ENCODE results near the gene MSX1.

Gene MSX1

DNA sequence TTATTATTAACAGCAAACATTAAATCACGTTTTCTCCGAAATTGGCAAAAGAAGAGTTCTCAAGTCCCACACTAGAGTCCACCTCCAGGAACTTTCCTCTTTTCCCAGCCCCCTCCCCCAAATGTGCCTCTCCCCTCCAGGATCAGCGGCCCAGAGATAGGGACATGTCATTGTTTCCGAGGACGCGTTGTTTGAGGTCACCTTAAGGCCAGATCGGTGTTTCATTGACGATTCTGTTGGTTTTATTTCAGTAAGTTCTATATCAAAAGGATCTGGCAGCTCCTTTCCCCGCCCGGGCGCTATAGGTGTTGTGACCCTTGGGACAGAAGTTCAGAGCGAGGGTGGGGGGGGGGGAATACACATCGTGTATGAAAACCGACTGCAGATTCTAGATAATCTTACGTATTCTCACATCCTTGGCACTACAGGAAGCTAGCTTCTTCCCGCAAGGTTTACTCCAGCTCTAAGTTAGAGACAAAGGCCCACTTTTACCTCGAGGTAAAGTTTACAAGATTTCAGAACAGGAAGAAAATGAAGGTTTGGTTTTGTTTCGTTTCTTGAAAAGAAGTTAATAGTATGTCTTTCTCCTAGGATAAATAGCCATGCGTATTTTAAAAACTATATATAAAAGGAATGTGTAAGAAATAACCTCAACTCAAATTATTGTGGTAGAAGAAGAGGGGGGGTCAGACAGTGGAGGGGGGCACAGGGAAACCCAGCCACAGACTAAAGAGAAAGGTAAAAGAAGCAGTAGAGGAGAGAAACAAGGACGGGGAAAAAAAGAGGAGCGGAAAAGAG, 739 bp upstream of the MSX1 start:
- no peak for DNase-seq

DNA sequence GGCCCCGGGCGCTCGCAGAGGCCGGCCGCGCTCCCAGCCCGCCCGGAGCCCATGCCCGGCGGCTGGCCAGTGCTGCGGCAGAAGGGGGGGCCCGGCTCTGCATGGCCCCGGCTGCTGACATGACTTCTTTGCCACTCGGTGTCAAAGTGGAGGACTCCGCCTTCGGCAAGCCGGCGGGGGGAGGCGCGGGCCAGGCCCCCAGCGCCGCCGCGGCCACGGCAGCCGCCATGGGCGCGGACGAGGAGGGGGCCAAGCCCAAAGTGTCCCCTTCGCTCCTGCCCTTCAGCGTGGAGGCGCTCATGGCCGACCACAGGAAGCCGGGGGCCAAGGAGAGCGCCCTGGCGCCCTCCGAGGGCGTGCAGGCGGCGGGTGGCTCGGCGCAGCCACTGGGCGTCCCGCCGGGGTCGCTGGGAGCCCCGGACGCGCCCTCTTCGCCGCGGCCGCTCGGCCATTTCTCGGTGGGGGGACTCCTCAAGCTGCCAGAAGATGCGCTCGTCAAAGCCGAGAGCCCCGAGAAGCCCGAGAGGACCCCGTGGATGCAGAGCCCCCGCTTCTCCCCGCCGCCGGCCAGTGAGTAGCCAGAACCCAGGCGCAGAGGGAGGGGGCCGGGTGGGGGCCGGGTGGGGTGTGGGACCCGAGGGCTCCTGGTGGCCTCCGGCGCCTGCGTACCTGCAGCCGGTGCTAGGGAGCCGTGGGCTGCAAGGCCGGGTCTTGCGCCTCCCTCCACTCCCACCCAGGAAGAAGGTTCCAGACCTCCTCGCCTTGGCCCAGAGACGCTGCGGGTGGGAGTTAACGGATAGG, 534 bp downstream of the MSX1 start:
- peak; percentile 60 for DNase-seq

DNA sequence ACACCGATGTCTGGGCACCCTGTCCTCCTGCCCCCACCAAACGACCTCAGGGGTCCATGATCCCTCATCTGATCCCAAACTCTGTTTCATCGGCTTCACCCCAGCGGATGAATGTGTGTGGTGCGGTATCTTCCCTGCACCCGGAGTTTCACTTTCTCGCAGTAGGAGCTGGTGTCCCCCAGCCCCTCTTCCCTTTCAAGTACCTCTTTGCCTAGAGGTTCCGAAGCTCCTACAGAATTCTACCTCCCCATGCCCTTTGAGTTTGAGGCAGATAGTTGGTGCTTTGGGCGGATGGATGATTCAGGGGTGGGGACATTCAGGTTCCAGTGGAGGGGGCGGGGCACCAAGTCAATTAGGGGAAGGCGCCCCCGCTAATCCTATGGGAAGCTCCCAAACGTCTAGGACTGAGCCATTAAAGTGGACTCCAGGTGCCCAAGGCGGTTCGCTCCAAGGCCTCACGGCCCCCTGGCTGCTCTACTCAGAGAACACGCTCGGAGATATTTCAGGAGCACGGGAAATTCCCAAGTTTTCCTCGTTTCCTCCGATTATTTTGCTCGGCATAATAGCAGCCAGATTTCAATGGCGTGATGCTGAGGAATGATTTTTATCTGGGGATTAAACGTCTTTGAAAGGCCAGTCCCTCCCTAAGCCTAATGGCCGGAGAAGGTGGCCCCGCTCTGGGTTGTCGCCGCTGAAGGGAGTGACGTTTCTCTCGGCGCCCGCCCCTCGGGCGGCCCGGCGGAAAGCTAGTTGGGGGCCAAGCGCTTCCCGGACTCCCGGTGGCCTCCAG, 1.3 kb downstream of the MSX1 start:
- DNase-seq: peak; percentile 67

DNA sequence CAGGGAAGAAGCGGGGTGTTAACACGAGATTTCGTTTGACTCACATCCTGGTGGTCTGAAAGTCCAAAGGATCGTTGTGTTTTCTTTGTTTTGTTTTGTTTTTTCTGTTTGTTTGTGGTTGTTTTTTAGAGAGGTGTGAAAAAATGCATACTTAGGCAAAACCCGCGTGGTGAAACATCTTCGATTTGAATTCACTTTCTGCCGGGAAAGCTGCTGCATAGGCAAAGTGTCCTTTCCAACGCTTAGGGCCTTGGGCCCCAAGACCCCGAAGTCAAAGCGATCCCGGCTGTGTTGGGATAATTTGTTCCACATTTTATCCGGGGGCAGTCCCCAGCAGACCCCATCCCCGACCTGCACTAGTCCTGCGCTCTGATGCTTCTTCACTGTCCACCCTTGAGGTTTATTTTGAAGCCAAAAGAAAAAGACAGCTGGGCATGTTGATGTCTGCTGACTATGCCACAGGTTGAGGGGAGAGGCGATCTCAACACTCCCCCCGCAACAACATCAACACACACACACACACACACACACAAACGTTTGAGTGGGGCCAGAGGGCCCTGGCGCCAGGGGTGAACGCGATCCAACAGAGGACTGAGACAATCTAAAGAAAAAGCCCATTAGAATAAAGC, 2.0 kb downstream of the MSX1 start:
- DNase-seq: no peak

DNA sequence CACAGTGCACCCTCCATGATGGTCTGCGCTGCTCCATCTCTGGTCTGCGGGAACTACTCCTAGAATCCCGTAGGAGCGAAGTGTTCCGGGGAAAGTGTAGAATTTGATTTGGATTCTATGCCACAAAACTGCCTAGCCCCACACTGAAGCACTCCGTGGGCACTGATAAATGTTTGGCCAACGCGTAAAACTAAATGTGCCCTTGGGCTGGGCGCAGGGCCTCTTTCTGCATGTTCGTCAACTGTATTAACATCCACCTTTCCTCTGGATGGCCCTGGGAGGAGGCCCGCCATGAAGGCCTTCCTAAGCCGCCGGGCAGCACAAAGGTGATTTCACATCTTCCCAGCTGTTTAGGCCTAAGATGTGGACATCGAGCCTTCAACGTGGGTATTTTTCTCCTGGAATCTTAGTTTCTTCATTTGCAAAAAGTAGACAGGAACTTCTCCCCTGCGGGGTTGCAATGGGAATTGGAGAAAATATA, 2.6 kb downstream of the MSX1 start:
- no peak for DNase-seq

DNA sequence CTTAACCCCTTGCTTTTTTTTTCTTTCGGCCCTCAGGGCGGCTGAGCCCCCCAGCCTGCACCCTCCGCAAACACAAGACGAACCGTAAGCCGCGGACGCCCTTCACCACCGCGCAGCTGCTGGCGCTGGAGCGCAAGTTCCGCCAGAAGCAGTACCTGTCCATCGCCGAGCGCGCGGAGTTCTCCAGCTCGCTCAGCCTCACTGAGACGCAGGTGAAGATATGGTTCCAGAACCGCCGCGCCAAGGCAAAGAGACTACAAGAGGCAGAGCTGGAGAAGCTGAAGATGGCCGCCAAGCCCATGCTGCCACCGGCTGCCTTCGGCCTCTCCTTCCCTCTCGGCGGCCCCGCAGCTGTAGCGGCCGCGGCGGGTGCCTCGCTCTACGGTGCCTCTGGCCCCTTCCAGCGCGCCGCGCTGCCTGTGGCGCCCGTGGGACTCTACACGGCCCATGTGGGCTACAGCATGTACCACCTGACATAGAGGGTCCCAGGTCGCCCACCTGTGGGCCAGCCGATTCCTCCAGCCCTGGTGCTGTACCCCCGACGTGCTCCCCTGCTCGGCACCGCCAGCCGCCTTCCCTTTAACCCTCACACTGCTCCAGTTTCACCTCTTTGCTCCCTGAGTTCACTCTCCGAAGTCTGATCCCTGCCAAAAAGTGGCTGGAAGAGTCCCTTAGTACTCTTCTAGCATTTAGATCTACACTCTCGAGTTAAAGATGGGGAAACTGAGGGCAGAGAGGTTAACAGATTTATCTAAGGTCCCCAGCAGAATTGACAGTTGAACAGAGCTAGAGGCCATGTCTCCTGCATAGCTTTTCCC, 3.4 kb downstream of the MSX1 start:
- no peak for DNase-seq

DNA sequence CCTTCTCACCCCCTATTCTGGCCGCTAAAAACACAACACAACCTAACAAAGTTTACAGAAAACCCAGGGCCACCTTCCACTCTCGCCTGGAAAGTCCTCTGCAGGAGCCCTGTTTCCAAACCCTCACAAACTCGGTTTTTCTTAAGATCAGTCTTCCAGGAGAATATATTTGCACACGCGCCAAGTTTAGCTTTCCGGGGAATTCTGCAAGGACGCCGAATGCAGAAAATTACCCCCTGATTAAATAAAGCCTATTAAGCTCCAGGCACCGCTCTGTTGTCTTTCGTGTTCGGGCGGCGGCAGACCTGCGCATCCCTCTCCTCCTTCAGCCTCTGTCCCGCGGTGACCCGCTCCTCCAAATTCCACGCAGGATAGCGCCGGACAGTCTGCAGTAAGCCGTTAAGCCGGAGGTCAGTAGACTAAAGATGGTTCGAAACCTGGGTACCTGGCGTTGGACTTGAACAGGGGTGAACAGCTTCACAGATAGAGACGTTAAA, 5.0 kb downstream of the MSX1 start:
- DNase-seq: peak; percentile 66

DNA sequence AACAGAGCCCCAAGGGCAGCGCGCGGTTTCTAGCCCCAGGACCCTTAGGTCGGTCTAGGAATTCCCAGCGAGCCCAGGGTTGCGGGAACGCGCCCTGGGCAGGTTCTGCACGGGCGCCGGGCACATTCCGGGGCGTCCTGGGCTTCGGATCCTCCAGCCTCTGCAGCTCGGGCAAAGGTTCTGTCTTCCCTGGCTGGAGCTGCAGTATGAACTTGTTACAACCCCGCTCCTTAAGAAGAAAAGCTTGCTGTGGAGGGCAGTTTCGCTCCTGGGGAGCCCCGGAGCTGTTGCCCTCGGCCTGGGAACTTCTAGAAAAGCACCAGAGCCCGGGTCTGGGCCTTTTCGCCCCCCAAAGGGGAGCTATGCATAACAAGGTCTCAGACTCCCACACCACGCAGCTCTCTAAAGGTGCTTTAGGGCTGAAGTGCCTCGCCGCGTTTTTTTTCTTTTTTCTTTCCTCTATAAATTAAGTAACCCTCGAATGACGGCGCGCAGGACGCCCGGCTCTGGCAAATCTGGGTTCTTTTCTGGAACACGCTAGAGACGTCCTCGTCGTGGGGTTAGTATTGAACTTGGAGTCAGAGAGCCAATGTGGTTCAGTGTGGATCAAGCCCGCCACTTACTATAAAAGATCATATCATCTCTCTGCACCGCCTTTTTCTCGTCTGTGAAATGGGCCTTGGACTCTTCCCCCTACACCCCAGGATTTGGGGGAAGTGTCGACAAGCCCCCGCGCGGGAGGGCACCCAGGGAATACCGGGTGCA, 5.7 kb downstream of the MSX1 start:
- DNase-seq: peak; percentile 34

DNA sequence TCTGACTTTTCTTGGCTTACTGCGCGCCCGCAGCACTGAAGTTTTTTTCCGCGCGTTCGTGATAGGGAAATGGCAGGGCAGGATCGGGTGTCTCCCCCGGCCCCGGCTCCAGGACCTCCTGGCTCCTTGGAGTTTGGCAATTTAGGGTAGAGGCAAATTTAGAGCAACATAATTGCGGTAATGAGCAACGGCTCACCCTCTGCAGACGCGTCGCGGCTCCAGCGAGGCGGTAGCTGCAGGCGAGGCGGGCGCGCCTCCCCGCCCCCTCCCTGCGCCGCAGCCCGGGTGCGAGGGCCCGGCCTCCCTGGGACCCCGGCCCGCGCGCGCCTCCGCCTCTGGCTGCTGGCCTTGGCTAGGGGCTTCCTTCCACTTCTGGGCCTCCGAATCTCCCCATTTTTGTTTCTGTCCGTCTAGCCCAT, 6.2 kb downstream of the MSX1 start:
- DNase-seq: no peak

DNA sequence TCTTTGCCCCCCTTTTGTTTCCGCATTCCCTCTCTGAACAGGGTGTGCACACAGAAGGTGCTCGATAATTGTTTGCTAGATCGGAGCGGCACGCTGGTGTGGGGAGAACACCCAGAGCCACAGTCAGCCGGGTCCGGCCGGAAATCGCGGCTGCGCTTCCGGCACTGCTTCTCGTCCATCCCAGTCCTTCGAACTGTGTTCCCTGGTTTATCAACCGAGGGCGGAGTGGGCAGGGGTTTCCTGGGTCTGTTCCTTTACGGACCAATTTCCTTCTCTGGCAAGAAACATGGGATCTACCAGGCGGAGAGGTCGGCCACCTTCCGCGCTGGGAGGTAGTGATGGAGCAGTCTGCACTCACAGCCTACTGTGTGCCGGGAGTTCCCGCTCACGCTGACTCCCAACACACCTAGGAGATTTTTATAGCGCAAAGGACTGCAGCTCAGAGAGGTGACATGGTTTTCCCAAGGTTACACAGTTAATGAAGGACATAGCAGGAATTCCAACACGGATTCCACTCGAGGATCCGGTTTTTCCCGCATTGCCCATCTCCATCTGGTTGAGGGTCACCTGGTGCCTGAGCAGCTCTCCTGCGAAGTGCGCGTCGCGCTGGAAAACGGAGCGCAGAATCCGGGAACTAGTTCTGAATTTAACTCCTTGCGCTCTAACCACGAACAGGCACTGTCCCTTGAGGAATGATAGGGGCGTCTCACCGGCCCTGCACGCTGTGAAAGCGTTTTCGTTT, 6.8 kb downstream of the MSX1 start:
- DNase-seq: peak; percentile 63

DNA sequence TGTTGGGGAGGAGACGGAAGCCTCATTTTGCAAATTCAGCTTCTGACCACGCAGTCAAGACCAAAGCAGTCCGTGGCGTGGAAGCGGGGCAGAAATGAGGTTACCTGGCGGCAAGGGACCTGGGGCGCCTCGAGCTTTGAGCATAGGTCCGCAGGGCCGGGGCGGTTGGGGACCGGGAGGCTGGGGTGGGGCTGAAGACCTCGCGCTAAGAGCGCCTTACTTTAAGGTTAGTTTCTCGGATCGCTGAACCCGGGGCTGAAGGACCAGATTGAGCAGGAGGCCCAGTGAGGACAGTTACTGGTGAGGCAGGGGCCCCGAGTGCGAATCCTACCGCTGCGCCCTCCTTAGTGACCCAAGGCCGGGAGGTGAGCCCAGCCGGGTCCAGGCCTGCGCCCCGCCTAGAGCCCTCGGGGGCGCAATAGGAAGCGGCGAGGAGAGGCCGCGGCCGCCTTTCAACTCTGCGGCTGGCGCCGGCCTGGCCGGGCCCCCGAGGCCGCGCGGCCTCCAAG, 7.5 kb downstream of the MSX1 start:
- no peak for DNase-seq

DNA sequence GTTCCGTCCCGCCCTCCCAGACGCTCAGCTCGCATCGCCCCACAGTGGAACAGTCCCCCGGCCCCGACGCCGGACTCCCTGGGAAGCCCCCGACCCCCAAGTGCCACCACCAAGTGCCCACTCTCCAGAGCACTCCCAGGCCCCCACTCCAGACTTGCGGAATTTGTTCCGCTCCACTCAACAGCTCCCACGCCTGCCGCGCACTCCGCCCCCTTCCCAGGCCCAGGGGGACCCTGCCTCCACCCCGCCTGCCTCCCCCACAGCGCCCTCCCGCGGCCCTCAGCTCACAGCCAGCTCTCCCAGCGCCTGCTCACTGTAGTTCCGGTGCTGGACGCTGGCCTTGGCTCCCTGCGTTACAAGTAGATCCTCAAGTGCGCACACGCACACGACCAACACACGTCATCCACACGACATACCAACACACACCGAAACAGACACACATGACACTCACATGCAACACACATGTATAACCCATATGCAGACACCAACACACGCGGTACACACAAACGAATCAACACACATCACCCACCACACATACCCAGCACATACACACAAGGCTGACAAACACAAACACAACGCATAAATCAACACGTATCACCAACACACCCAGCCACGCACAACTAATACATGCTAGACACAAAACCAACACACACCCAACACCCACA, 8.0 kb downstream of the MSX1 start:
- DNase-seq: peak; percentile 68

DNA sequence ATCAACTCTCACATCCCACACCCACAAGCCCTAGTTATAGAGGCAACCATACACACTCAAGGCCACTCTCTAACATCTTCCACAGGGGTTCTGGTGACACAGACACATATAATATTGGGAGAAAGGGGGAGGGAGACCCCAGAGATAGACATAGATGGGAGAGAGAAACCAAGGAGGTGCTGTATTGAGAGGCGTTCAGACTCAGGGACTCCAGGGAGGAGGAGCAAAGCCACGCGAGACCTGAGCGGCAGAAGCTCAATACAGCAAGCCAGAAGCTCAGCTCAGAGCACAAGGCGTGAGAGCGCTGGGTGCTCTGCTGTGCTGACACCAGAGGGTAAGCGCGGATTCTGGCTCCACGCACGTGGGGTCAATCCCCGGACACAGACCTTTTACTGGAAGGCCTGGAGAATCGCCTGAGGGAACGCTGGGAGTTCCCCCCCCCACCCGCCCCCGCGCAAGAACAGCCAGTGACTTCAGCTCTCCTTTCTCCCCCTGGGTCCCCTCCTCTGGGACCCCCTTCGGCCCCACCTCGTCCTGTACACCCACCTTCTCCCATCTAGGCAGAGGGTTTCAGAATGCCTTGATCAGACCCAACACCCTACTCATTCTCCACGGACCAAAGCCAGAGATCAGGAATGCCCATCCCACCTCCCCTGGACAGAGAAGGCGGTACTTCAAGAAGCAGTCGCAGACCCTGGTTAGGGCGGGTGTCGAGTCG, 8.7 kb downstream of the MSX1 start:
- DNase-seq: peak; percentile 25

DNA sequence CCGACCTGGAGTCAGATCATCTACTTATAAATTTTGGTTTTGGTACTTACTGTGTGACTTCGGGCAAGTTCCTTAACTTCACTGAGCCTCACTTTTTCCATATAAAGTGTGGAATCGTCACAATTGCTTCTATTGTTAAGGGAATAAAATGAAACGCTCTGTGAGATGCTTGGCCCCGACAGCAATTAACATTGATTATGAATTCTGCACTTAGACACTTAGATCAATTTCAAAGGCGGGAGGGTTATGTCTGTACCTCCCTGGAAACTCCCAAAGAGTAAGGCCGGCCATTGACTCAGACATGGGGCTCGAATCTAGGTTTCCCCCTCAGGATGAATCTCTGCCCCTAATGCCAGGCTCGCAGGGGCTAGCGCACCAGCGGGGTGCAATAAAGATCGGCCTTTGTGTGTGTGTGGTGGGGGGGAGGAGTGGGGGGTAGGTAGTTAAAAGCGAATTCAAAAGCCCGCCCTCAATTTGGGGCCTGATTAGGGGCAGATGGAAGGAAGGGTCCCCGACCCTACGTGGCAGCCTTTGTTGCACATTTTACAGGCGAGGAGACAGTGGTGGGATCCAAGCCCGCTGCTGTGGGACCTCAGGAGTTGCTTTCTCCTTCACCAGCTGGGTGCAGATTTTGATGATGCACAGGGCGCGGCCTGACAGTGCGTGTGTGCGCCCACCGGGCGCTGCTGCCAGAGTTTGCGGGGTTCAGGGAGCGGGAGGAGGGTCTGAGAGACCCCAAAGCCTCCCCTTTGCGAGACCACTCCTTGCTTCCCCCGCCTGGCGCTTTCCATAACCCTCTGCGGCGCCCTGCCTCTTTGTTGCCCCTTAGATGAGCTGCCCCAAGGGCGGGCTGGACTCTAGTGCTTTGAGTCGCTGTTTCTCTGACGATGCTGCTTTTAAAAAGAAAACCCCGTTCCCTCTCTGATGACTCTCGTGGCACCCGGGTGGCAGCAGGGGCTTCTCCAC, 9.6 kb downstream of the MSX1 start:
- no peak for DNase-seq

DNA sequence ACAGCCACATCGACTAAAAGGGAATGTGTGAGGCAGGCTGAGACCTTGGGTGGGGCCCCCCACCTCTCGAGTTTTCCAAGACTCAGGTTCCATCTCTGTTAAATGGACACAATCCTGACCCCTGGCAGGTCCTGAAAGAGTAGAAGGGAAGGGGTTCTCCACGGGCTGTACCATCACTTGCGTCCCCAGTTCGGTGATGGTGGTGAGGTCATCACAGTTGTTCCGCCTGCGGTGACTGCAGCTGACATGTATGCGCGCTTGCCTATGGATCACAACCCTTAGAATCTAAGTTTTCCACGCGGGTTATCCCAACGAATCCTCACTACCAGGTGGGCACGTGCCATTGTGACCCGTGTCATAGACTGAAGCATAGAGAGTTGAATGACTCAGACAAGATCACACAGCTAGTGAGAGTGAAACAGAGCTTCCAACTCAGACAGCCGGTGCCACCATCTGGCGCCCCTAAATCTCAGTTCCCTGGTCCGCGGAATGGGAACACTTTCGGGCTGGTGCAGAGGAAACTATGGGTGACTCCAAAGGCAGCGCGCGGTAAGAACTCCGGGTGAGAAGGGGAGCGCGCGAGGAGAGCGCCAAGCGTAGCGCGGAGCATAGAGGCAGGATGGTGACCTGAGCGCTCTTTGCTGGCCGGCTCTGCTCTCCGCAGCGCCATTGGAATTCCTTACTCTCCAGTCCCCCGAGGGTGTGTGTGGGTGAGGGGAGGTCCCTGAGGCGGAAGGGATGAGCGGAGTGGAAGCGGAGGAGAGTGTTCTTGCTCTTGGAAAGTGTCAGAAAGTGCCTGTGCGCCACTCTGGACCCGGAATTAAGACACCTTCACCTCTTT, 10.5 kb downstream of the MSX1 start:
- DNase-seq: peak; percentile 30

DNA sequence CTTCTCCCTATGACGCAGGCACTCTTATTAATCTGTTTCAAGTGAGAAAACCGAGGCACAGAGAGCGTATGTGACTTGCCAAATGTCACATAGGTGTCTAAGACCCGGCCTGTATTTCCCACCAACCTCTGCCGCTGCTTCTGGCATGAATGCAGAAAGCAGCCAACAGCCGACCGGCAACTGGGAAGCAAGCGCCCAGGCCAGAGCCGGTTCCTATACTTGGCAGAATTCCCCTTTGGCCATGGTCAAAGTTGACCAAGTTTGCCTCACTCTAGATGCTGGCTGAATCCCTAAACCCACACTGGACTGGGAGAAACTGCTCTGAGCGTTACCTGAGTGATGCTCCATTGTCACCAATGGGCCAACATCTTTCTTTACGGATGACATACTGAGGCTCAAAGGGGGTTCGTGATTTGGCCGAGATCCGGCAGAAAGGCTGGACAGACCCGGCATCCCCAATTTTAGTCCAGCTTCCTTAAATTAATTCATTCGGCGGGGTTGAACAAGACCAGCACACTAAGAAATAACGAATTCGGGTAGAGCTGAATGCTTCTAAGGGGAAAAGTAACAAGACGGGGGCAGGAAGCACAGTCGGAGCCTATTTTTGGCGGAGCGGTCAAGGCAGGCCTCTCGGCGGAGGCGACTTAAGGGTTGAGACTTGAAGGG, 11.2 kb downstream of the MSX1 start:
- no peak for DNase-seq

All from NCI-H82 (cell line).